ENCODE data around the gene ABCB4.
"Not testable (repeated sequence)": the region's sequence is repeated elsewhere in the genome, so short reads cannot be mapped to it uniquely, and the experiment has no call there.

Gene ABCB4

DNA sequence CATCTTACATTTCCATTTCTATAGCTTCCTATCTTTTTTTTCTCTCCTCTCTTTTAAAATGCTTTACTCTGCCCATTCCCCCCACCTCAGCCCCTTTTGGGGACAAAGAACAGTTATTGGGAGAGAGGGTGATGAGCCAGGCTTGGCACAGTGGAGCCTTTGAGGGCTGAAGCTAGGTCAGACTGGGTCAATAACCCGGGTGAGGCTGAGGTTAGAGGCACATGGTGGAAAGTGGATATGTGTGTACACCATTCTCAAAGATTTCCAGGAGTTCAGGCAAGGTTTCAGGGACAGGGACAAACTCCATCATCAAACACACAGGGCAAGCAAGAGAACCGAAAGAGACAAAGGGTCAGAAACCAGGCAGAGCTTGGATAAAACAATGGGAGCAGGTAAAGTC is 11.5 kb downstream of the ABCB4 start:
- H3K36me3 ChIP-seq (ENCODE audit: low read depth), result no peaks in the 10 kb centered on the region

DNA sequence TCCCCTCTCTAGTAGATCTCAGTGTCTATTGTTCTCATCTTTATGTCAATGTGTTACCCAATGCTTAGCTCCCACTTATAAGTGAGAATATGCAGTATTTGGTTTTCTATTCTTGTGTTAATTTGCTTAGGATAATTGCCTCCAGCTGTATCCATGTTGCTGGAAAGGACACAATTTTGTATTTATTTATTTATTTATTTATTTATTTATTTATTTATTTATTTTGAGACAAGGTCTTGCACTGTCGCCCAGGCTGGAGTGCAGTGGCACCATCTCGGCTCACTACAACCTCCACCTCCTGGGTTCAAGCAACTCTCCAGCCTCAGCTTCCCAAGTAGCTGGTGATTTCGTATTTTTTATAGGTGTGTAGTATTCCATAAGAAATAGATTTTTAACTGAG is 15.0 kb downstream of the ABCB4 start:
- not testable (repeated sequence) for H3K4me3 ChIP-seq (ENCODE audit: severe bottlenecking); H3K9me3 ChIP-seq (ENCODE audit: severe bottlenecking); H3K36me3 ChIP-seq (ENCODE audit: low read depth); H3K27me3 ChIP-seq (ENCODE audit: insufficient read depth, poor library complexity, severe bottlenecking); DNase-seq (ENCODE audit: low spot score); H3K4me1 ChIP-seq (ENCODE audit: insufficient read depth, poor library complexity, severe bottlenecking); ATAC-seq (ENCODE audit: low read depth); H3K27ac ChIP-seq (ENCODE audit: poor library complexity, severe bottlenecking)

More for the DNA sequence above, 11.5 kb downstream of the ABCB4 start:
- ATAC-seq (ENCODE audit: low read depth) (no peak), DNase-seq (ENCODE audit: low spot score) (no peak)
- Histone ChIP-seq H3K27ac (ENCODE audit: poor library complexity, severe bottlenecking) (no peak overlapping the region), H3K4me3 (ENCODE audit: severe bottlenecking) (no peak overlapping the region), H3K4me1 (ENCODE audit: insufficient read depth, poor library complexity, severe bottlenecking) (no peaks in the 10 kb centered on the region), H3K27me3 (ENCODE audit: insufficient read depth, poor library complexity, severe bottlenecking) (no peaks in the 10 kb centered on the region), H3K9me3 (ENCODE audit: severe bottlenecking) (no peaks in the 10 kb centered on the region)
- TF ChIP-seq, protein P1, sequence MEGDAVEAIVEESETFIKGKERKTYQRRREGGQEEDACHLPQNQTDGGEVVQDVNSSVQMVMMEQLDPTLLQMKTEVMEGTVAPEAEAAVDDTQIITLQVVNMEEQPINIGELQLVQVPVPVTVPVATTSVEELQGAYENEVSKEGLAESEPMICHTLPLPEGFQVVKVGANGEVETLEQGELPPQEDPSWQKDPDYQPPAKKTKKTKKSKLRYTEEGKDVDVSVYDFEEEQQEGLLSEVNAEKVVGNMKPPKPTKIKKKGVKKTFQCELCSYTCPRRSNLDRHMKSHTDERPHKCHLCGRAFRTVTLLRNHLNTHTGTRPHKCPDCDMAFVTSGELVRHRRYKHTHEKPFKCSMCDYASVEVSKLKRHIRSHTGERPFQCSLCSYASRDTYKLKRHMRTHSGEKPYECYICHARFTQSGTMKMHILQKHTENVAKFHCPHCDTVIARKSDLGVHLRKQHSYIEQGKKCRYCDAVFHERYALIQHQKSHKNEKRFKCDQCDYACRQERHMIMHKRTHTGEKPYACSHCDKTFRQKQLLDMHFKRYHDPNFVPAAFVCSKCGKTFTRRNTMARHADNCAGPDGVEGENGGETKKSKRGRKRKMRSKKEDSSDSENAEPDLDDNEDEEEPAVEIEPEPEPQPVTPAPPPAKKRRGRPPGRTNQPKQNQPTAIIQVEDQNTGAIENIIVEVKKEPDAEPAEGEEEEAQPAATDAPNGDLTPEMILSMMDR (IDR thresholded peaks at IDR 0.05; ENCODE audit: poor library complexity, severe bottlenecking), result no peak

DNA sequence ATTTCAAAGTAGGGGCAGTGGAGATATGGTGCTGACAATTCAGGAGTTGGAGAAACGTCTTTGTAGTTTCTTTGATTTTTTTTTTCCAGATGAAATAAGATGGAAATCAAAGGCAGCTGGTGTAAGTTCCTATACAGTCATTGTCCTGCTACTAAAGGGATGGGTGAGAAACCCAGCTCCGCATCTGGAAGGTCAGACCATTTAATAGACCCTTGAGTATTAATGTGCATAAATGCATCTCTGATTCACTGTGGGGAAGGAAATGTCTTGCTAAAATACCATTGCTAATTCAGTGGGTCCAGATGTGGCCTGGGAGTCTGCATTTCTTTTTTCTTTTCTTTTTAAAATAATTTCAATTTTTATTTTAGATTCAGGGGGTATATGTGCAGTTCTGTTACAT is 15.5 kb downstream of the ABCB4 start:
- Histone ChIP-seq H3K9me3 (ENCODE audit: severe bottlenecking) (no peaks in the 10 kb centered on the region), H3K36me3 (ENCODE audit: low read depth) (no peaks in the 10 kb centered on the region), H3K4me1 (ENCODE audit: insufficient read depth, poor library complexity, severe bottlenecking) (no peaks in the 10 kb centered on the region), H3K27me3 (ENCODE audit: insufficient read depth, poor library complexity, severe bottlenecking) (peaks cover 5% of the 10 kb centered on the region), H3K4me3 (ENCODE audit: severe bottlenecking) (no peak overlapping the region), H3K27ac (ENCODE audit: poor library complexity, severe bottlenecking) (no peak overlapping the region)
- TF ChIP-seq, protein P1 (IDR thresholded peaks at IDR 0.05; ENCODE audit: poor library complexity, severe bottlenecking), result no peak
- DNase-seq (ENCODE audit: low spot score) (no peak), ATAC-seq (ENCODE audit: low read depth) (no peak)

DNA sequence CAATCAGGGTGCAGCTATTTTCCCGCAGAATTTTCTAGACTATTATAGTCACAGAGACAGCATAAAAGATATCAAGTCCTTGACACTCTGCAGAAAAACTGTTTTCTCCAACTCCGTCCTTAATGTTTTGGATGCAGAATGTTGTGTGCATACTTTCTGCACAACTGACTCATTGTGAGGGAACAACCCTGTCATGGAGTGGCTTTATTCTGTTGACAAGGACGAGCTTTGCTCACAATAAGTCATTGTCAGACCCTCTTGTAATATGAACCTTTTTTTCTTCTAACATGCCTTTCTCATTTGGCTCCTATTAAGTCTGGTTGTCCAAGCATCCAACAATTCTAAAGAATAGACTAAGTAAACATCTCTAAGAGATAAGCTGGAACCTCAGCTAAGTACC is 17.3 kb downstream of the ABCB4 start:
- DNase-seq (ENCODE audit: low spot score), result no peak
- Histone ChIP-seq H3K4me3 (ENCODE audit: severe bottlenecking) (no peak overlapping the region), H3K27me3 (ENCODE audit: insufficient read depth, poor library complexity, severe bottlenecking) (peaks cover 9% of the 10 kb centered on the region), H3K9me3 (ENCODE audit: severe bottlenecking) (no peaks in the 10 kb centered on the region), H3K36me3 (ENCODE audit: low read depth) (no peaks in the 10 kb centered on the region), H3K4me1 (ENCODE audit: insufficient read depth, poor library complexity, severe bottlenecking) (no peaks in the 10 kb centered on the region), H3K27ac (ENCODE audit: poor library complexity, severe bottlenecking) (no peak overlapping the region)
- TF ChIP-seq, protein P1 (IDR thresholded peaks at IDR 0.05; ENCODE audit: poor library complexity, severe bottlenecking), result no peak
- no peak for ATAC-seq (ENCODE audit: low read depth)

DNA sequence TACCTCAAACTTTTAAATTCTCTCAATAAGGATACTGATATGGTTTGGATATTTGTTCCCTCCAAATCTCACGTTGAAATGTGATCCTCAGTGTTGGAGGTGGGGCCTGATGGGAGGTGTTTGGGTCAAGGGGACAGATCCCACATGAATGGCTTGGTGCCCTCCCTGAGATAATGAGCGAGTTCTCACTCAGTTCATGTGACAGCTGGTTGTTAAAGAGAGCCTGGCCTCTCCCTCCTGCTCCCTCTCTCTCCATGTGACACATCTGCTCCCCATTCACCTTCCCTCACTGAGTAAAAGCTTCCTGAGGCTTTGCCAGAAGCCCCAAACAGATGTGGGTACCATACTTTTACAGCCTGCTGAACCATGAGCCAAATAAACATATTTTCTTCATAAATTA is 19.2 kb downstream of the ABCB4 start:
- no peaks in the 10 kb centered on the region for H3K9me3 ChIP-seq (ENCODE audit: severe bottlenecking)
- no peak for DNase-seq (ENCODE audit: low spot score)
- no peaks in the 10 kb centered on the region for H3K36me3 ChIP-seq (ENCODE audit: low read depth)
- no peaks in the 10 kb centered on the region for H3K4me1 ChIP-seq (ENCODE audit: insufficient read depth, poor library complexity, severe bottlenecking)
- no peak overlapping the region for H3K4me3 ChIP-seq (ENCODE audit: severe bottlenecking)
- H3K27me3 ChIP-seq (ENCODE audit: insufficient read depth, poor library complexity, severe bottlenecking), result peaks cover 9% of the 10 kb centered on the region
- H3K27ac ChIP-seq (ENCODE audit: poor library complexity, severe bottlenecking), result no peak overlapping the region
- TF ChIP-seq, protein P1 (IDR thresholded peaks at IDR 0.05; ENCODE audit: poor library complexity, severe bottlenecking), result no peak
- ATAC-seq (ENCODE audit: low read depth), result no peak
